Activated CD8-positive, alpha-beta memory T cell treated with anti-CD3 and anti-CD28 coated beads, Interleukin-2, amount 50 U/mL, for 24 hours (primary cell): ENCODE results near the gene CEP68.
"Not testable (repeated sequence)": the region's sequence is repeated elsewhere in the genome, so short reads cannot be mapped to it uniquely, and the experiment has no call there.

Experiments
- DNase-seq: peaks from one replicate; pipeline ENCODE4 v3.0.0-alpha.2; 2020; ENCODE audit errors: extremely low read depth

Gene CEP68

DNA sequence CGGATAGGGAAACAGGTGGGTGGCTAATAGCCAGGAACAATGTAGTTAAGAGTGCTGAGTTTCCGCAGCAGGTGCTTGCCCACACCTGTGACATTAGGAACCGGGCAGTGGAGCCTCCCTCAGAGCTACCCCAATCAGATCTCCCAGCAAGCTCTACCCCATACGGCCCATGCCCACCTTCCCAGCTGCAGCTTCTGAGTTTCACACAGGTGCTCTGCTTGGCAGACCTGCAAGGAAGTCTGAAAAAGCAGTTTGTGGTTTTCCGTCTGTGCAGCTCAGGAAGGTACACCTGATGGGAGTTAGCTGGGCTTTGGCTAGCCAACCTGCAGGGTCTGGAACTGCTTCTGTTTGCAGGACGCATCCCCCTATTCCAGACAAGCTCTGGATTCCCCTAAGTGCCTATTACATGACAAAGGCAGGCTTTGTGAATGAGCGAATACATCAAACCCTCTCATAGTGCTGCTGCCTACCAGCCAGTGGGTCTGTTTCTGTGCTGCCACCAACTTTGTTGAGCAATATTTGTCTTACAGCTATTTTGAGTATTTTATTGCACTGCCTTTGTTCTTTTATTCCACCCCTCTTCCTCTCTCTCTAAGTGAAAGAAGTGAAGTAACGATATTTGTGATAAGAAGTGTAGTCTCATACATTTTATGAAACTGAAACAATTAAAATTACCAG, 24.7 kb upstream of the CEP68 start:
- DNase-seq: no peak

DNA sequence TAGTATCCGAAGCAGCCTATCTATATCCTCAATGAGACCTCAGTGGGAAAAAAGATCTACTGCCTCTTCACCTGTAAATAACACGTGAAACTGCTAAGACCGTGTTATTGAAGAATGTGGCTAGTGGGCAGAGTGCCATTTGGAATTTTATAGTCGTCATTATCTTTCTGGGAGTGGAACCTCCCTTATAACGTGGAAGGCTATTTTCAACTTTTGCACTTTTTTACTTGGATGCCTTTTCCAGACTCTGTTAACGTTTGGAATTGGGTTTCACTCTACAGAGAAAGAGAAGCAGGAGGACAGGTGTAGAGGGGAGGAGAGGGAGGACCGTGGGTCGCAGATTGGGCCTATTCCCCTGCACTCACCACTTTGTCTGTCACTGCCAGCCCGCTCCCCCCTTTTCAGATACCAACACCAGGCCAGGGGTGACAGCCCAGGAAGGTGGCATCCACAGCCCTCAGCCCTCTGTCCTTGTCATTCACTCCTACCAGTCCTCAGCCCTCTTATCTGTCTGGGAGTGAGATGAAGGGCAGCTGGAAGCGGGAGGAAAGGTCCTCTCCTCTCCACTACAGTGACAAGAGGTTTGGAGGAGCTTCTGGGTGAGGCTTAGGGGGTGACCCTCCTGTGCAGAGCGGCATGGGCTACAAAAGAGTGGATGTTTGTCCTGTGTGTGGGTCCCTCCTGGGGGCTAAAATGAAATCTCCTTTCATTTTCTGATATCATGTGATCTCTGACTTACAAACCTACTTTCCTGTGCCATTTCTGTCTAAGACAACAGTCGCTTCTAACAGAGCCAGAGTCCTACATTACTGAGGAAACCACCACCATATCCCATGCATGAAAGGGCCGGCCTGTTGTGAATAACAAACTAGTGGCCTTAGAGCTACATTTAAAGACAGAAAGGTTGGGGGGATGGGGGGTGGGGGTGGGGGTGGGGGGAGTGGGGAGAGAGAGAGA, 23.9 kb upstream of the CEP68 start:
- DNase-seq: no peak

DNA sequence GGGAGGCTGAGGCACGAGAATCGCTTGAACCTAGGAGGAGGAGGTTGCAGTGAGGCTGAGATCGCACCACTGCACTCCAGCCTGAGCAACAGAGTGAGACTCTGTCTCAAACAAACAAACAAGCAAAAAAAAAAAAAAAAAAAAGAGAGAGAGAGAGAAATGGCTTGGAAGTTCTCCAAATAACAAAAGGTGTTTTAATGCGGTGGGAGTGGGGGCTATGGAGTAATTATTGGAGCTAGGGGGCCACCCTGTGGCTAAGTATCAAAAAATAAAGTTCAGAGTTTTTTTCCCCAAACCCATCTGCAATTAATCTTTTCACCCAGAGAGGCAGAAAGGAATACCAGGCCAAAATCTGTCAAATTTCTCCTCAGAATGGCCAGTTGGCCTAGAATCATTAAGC, 23.0 kb upstream of the CEP68 start:
- DNase-seq: no peak

DNA sequence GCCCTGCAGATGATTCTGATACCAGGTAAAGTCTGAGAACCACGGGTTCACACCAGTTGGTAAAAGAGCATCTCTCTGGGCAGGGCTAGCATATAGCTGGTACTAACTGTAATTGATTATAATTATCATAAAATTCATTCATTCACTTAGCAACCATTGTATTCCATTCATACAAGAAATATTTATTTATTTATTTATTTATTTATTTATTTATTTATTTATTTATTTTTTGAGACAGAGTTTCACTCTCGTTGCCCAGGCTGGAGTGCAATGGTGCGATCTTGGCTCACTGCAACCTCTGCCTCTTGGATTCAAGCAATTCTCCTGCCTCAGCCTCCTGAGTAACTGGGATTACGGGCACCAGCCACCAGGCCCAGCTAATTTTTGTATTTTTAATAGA, 22.5 kb upstream of the CEP68 start:
- DNase-seq: not testable (repeated sequence)

DNA sequence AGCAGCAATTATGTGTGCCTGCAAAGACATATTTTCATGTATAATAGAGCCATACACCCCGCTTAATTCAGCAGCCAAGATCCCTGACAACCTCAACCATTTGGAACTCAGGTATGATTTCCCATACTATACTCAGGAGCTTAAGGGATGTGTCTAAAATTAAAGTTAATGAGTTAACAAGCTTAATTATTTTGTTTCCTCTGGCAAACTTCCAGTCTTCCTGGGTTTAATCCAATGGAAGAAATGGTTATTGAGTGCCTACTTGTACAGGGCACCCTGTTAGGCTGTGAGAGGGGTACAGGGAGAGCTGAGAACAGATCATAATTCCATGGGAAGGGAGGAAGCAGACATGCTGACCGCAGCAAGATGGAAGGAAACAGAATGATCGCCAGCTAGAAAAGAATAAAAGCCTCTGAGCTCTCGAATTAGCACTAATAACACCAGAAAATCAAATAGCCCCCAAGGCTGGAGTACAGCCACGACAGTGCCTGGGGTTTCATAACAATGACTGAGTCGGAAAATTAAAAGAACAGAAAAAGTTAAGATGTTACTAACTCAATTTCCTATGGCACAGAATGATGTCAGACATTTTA, 20.8 kb upstream of the CEP68 start:
- no peak for DNase-seq

DNA sequence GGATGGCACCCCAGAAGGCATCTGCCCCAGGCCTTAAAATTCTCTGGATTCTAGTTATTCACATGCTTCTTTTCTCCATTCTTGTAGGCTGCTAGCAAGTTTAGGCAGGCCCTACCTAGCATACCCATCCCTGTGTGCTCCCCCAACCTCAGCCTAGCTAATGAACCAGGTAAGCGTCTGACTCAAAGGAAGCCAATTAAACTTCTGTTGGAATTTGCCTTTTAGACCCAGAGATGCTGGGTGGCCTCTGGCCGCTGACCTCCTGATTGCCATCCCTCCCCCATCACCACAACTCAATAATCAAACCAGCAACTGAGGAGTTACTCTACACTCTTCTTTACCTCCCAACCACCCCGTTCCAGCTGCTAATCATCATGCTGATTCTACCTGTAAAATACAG, 19.0 kb upstream of the CEP68 start:
- DNase-seq: no peak

DNA sequence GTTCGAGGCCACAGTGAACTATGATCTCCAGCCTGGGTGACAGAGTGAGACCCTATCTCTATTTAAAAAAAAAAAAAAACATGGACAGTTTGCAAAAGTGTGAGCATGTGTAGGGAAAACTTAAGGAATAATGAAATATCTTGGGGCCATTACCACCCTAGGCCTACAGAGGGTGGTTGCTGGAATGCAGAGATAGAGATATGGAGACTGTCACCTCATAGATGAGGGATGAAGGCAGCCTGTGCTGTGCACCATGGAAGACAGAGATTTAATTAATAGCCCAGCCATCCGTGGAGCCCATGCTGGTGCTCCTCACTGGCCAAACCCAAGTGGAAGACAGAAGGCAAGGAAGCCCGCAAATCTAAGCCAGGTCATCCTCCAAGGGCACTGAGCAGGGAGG, 16.6 kb upstream of the CEP68 start:
- DNase-seq: no peak

DNA sequence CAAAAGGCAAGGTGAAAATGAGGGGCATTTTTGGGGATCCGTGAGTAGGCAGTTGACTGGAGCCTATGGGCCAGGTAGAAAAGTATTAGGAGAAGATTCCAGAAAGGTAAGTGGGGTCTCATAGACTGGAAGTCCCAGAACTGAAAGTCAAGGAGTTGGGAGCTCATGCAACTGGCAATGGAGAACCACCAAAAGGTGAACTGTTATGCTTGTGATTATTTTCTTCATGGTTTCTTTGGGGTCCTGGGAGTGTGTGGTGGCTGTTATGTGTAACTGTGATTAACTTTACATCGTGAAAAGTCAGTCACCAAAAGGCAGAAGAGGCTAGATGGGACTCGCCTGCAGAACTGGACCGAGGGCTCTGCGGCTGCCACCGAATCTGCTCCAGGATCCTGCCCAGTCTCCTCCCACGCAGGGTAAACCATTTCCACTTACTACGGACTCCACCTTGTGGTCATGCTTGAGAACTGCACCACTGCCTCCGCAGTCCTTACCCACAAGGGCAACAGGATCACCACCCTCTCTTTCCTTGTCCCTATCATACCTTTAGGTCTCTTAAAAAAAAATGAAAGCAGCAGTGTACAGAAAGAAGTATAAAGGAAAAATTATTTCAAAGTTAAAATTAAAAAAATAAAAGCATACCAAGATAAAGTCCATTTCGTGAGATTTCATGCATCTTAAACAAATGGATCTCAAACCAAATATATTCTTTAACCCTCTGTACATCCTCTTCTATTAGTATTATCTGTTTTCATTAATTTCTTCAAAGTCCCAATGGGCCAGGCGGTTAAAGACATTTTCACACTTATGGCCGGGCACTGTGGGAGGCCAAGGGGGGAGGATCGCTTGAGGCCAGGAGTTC, 15.6 kb upstream of the CEP68 start:
- DNase-seq: peak; percentile 51

DNA sequence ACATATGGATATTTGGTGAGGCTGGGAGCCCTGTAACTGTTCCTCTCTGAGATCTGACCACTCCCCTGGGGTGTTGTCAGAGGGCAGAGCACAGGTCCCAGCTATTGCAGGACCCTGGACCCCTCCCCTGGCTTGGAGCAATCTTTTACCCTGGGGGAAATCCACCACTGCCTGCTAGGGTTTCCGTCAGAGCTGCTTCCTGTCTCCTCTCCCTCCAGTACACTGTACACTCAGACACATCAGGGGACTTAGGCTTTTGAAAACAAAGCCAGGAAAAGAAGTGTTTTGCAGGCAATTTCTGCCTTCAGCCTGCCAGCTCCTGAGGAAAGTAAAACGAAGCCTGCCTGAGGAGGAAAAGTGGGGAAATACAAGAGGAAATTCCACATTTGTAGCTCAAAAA, 13.2 kb upstream of the CEP68 start:
- DNase-seq: no peak

DNA sequence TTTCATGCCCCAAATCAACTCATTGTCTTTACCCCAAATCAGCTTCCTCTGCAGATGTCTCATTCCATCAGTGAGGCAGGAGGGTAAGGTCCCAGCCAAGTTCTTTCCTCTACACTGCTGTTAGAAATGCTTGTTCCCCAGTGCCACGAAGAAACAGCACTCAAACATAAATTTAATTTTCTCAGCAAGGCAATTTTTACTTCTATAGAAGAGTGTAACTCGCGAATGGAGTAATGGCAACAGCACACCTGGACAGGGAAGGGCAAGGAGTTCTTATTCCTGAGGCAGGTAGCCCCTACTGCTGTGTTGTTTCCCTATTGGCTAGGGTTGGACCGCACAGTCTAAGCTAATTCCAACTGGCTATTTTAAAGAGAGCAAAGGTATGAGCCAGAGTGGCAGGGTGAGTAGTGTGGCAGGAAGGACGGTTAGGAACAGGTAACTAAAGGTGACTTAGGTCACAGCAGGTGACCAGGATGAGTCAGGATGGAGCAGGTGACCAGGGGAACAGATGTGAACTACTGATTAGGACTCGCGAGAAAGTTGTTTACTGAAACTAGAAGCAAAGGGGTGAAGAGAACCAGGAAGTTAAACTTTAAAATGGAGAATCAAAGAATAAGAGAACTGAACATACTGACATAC, 12.0 kb upstream of the CEP68 start:
- no peak for DNase-seq

DNA sequence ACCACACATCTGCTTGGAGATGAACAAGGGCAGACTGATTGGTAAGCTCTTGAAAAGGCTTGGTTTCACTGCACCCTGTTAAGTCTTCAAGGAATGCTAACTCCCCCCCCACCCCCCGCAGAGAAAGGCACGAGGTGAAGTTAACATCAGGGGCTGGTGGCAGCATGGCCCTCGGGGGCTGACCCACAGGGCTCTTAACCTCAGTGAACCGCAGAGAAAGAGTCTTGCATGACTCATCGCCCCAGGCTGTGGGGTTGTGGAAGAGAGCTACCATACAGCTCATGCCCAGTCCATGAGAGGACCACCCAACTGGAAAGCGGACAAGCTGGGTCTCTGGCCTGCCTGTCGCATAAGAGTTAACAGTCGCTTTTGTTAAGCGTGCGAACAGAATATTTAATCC, 10.6 kb upstream of the CEP68 start:
- no peak for DNase-seq

DNA sequence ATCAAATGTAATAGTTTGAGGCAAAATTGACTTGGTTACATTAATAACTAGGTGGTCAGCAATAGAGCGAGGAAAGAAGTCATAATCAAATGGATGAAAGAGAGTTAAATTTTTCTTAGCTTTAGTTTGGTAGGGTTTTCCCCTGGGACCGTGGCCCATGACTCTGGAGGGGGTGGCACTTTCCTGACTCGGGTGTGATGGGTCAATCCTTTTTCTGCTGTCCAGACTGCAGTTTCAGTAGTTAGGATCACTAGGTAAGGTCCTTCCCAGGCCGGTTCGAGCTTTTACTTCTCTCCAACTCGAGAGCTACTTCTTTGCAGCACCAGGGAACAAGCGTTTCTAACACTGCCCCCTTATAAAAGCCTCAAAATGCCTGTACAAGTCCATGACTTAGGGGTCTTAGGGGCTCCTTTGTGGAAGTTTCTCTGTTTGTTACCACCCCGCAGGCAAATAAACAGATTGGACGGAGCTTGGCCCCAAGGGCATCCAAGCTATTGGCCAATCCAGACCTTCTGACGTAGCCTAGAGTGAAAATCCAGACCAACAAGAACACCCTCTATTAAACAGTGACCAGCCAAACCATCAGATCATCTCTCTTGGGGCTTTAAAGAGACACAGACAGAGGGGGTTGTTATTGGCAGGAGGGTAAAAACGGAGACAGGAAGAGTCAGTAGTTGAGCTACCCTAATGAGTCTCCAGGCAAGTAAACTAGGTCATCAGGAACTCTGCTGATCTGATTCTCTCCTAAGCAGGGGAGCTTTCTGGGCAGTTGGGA, 9.4 kb upstream of the CEP68 start:
- DNase-seq: no peak

DNA sequence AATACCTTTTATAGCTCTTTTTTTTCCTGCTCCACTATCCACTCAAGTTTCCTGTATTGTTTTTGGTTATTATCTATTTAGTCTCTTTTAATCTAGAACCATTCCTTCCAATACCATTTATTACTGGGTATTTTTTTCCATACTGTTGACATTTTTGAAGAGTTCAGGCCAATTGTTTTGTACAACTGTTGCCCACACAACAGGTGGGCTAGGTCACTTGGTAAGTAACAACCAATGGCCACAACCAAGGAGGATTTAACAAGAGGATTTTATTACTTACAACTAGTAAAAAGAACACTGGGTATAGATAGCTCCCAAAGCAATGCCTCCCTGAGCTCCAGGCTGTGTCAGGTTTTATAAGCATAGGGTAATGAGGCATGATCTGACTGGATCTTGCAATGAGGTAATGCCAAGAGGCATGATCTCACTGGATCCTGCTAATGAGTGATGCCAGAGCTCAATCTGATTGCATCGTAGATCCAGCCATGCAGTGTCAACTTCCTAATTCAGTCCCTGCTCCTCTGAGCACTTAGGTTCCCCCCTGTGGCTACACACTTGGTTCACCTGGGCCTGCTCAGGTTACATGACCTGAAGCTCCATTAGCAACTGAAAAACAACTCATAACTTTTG, 7.1 kb upstream of the CEP68 start:
- no peak for DNase-seq

DNA sequence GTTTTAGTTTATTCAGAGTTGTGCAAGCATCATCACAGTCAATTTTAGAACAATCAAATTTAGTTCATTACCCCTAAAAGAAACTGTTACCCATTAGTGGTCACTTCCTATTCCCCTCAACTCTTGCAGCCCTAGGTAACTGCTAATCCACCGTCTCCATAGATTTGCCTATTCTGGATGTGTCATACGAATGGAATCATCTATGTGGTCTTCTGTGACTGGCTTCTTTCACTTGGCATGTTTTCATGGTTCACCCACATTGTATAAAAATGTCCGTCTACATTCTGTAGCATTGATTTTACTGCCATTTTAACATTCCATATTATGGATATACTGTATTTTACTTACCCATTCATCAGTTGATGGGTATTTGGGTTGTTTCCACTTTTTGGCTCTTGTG, 5.3 kb upstream of the CEP68 start:
- DNase-seq: no peak

DNA sequence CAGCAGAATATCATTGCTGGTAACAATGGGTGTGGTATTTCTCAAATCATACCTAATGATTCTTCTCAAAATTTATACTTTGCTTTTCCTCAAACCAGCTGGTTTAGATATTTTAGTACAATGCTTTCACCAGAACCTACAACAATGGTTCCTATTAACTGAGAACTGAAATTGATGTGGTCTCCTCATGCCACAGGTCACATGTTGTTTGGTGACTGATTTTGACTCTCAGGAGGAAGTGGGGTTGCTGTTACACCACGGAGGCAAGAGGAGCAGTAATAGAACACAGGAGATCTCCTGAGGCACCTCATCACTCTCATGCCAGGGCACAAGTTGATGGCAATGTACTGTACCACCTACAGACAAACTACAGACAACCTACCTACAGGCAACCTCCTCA, 3.0 kb upstream of the CEP68 start:
- DNase-seq: no peak

DNA sequence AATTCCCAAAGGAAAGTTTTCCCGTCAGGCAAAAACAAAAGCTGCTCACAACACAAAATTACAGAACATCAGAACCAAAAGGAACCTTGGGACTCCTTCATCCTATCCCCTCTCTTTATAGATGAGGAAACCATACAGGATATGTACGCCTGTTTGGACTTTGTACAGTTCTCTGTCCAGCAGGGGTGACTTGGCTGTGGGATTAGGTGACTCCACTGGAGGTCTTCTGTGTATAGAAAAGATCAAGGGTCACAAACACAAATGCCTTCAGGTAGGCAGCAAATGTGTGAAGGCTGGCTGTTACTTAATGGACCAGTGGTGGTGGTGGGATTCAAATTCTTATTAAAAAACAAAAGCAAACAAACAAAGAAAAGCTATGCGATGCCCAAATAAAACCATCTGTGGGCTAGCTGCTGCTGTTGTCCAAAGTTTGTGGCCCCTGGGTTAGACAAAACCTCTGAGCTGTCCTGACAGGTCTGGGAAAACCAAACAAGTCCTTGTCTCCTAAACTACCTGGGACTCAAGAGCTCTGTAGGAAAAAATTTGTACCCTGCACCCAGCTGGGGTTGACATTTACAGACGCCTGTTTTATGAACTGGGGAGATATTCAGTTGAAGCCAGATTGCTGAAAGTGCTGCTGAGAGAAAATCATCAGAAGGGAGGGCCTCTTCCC, 1.3 kb upstream of the CEP68 start:
- DNase-seq: no peak

DNA sequence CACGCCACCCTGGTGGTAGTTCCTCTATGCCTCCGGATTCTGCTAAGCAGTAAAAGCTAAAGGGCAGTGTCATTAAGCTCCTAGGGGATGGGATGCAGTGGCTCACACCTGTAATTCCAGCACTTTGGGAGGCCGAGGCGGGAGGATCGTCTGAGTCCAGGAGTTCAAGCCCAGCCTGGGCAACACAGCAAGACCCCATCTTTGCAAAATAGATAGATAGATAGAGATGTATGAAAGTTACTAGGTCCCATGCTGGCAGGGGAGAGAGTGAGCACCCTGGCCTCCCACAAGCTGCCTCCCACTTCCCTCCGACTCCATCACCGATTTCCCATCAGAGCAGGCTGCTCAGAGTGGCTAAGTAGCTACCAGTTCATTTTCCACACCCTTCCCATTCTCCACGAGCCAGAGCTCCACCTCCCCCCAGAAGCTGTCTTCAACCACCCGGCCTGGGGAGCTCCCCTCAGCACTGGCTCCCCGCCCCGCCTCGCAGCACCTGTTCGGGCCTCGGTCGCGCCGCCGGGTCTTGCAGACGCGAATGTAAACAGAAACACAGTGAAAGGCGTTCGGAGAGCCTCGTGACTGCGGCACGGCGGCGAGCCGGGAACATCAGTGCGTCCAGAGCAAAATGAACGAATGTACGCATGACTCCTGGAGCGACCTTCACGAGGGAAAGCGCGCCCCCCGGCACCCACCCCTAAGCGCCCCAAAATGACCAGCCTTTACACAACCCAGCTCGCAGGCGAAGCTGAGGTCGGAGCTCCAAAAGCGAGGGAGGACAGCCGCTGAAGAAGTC, 598 bp upstream of the CEP68 start:
- DNase-seq: no peak

DNA sequence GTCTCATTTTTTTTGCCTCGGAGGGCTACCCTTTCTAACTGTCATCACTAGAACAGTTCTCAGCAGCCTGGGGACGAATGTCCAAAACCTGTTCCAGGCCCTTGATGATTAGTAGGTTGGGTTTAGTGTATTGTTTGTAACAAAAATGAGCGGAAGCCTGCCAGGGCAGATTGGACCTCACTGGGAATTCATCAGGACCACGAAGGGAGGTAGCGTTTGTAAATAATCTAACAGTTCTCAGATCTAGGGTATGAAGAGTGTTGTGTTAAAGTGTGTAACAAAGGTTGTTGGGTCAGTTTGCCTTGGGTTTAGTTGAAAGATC, 799 bp downstream of the CEP68 start:
- DNase-seq: no peak
